ENCODE data around the gene CCM2L. TPM values are rescaled to one million over a fixed set of nuclear protein-coding genes. Genes with fewer than 3 reads are reported as not detected.

Gene CCM2L
- total and polyA plus RNA-seq, 2 donors (not counting 1 experiment from before 2014, with no cell fraction given) = not detected

DNA sequence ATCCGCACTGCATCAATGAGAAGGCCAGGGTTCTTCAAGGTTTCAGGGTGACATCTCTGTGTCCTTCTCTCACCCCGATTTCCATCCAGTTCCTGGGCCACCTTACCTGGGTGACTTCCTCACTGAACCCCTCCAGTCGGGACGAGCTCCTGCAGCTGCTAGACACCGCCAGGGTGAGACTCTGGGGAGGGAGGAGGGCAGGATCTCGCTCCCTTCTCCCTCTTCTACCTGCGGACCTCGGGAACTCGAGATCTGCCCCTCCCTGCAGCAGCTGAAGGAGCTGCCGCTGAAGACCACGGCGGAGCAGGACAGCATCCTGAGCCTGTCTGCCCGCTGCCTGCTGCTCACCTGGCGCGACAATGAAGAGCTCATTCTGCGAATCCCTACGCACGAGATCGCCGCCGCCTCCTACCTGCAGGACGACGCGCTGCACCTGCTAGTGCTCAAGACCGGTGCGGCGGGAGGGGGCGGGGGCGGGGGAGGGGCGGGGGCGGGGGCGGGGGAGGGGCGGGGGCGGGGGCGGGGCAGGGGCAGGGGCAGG is 7.5 kb downstream of the CCM2L start:
- WGBS (ENCODE audit: insufficient coverage) = 15% methylated on average over 12 of the region's 35 CpGs
- Histone ChIP-seq H3K4me3 (ENCODE audit: control extremely low read depth in 1 of 5, extremely low read depth in 1 of 5, insufficient read depth in 1 of 5, low read depth in 2 of 5, low read length in 4 of 5) (peak overlapping the region in 1 of 5 experiments; percentile 60), H3K36me3 (replicated peaks in 1 of 2; ENCODE audit: control extremely low read depth in 1 of 2, control insufficient read depth in 1 of 2, extremely low read depth in 1 of 2, insufficient read depth in 2 of 2, low read length in 1 of 2) (no peaks in the 10 kb centered on the region), H4K20me1 (ENCODE audit: control insufficient read depth, insufficient read depth, low read length, poor library complexity, severe bottlenecking) (no peaks in the 10 kb centered on the region), H3K27me3 (replicated peaks in 1 of 4; ENCODE audit: control extremely low read depth in 1 of 4, control insufficient read depth in 3 of 4, insufficient read depth in 4 of 4, low read length in 3 of 4) (peaks cover 0 to 59% (median 30%) of the 10 kb centered on the region in 4 experiments), H3K27ac (ENCODE audit: low read length in 2 of 2) (no peak overlapping the region), H3K79me2 (ENCODE audit: control insufficient read depth, insufficient read depth, low read length) (no peaks in the 10 kb centered on the region), H3K9ac (ENCODE audit: low read length) (no peak overlapping the region), H3K4me2 (replicated peaks; ENCODE audit: low read depth, low read length, poor library complexity, severe bottlenecking) (peak overlapping the region; percentile 97), H2AFZ (ENCODE audit: insufficient read depth, low read depth, low read length, poor library complexity, severe bottlenecking) (no peak overlapping the region), H3K9me3 (ENCODE audit: control extremely low read depth in 1 of 3, control insufficient read depth in 2 of 3, insufficient read depth in 1 of 3, low read length in 2 of 3) (peaks cover 0 to 4% (median 0%) of the 10 kb centered on the region in 3 donors), H3K4me1 (ENCODE audit: control insufficient read depth in 2 of 2, insufficient read depth in 2 of 2, low read length in 2 of 2) (peaks cover 15 to 17% of the 10 kb centered on the region in 2 donors)
- Mint-ChIP-seq H3K4me3 (peak overlapping the region; percentile 84), H3K27ac (no peak overlapping the region), H3K27me3 (peaks cover 70% of the 10 kb centered on the region), H3K4me1 (peaks cover 22% of the 10 kb centered on the region), H3K9me3 (ENCODE audit: insufficient read depth) (no peaks in the 10 kb centered on the region)
- ChIA-PET POLR2A (no interaction called here), CTCF (interaction anchor here (1.0 to 2.1 kb wide), 8 partner anchors 13 to 166 kb away, joined by 3 to 24 read pairs (median 5); partner anchors contain the start of gene PDRG1)
- intact Hi-C loops (cut with micrococcal nuclease) = loop anchor here (1.0 to 5.0 kb wide), 3 partner anchors 23 to 165 kb away; no protein-coding TSS in a partner anchor
- TF ChIP-seq, protein P1, sequence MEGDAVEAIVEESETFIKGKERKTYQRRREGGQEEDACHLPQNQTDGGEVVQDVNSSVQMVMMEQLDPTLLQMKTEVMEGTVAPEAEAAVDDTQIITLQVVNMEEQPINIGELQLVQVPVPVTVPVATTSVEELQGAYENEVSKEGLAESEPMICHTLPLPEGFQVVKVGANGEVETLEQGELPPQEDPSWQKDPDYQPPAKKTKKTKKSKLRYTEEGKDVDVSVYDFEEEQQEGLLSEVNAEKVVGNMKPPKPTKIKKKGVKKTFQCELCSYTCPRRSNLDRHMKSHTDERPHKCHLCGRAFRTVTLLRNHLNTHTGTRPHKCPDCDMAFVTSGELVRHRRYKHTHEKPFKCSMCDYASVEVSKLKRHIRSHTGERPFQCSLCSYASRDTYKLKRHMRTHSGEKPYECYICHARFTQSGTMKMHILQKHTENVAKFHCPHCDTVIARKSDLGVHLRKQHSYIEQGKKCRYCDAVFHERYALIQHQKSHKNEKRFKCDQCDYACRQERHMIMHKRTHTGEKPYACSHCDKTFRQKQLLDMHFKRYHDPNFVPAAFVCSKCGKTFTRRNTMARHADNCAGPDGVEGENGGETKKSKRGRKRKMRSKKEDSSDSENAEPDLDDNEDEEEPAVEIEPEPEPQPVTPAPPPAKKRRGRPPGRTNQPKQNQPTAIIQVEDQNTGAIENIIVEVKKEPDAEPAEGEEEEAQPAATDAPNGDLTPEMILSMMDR (IDR thresholded peaks at IDR 0.05) = peak; percentile 53
- TF ChIP-seq EZH2 (IDR thresholded peaks at IDR 0.05; ENCODE audit: borderline replicate concordance, insufficient read depth, low read depth, low read length, poor library complexity, severe bottlenecking) = no peak
- DNase-seq (peak; percentile 74), ATAC-seq (ENCODE audit: low read depth) (peak; percentile 78)
